Measurements from ENCODE around the gene ZBTB4.

Gene ZBTB4

GRCh38 chr17:7512105-7512504 is 32.7 kb upstream of the ZBTB4 start:
- no peak overlapping the region for H3K27ac ChIP-seq
- no peak for TF ChIP-seq ZFX (IDR thresholded peaks at IDR 0.05)
- TF ChIP-seq CTCF (conservative IDR thresholded peaks at IDR 0.05), result no peak

- TF ChIP-seq ZFX (IDR thresholded peaks at IDR 0.05), result no peak
- TF ChIP-seq CTCF (conservative IDR thresholded peaks at IDR 0.05), result no peak
- no peak overlapping the region for H3K27ac ChIP-seq
These were observed 31.7 kb upstream of the ZBTB4 start for GRCh38 chr17:7511108-7511507.

- no peak overlapping the region for H3K27ac ChIP-seq
- TF ChIP-seq ZFX (IDR thresholded peaks at IDR 0.05), result no peak
- TF ChIP-seq CTCF (conservative IDR thresholded peaks at IDR 0.05), result no peak
These were observed 30.5 kb upstream of the ZBTB4 start for GRCh38 chr17:7509937-7510336.

- TF ChIP-seq CTCF (conservative IDR thresholded peaks at IDR 0.05), result no peak
- no peak for TF ChIP-seq ZFX (IDR thresholded peaks at IDR 0.05)
- no peak overlapping the region for H3K27ac ChIP-seq
These were observed 29.4 kb upstream of the ZBTB4 start for GRCh38 chr17:7508846-7509245.

GRCh38 chr17:7508145-7508544 is 28.7 kb upstream of the ZBTB4 start:
- H3K27ac ChIP-seq, result no peak overlapping the region
- no peak for TF ChIP-seq CTCF (conservative IDR thresholded peaks at IDR 0.05)
- TF ChIP-seq ZFX (IDR thresholded peaks at IDR 0.05), result no peak

- TF ChIP-seq ZFX (IDR thresholded peaks at IDR 0.05) (no peak), CTCF (conservative IDR thresholded peaks at IDR 0.05) (no peak)
- no peak overlapping the region for H3K27ac ChIP-seq
These were observed 24.1 kb upstream of the ZBTB4 start for GRCh38 chr17:7503521-7503920.

- TF ChIP-seq CTCF (conservative IDR thresholded peaks at IDR 0.05) (no peak), ZFX (IDR thresholded peaks at IDR 0.05) (no peak)
- H3K27ac ChIP-seq, result no peak overlapping the region
These were observed 23.6 kb upstream of the ZBTB4 start for GRCh38 chr17:7502987-7503386.
